ENCODE data around the gene PRKCE. TPM values are rescaled to one million over a fixed set of nuclear protein-coding genes. Genes with fewer than 3 reads are reported as not detected.

PRKCE gene
- total RNA-seq, 1 experiment from 2014 or later, result 14.8 TPM

DNA sequence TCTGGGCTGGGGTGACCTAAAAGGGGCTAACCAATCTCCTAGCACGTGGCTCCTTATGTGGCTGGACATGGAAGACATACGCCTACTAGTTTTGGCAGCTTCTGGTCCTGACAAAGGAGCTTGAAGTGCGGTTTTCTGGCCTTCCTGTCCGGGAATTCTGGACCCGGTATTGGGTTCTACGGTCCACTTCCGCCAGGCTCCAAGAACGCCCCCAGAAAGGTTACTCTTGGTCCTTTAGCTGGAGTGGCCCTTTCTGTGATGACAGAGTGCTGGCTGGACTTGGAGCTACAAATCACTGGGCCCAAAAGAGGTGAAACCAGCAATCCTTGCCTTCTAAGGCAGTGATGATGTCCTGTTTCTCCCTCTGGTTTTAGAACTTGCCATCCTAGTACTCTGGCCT is 481.5 kb downstream of the PRKCE start:
- H3K27me3 ChIP-seq (ENCODE audit: insufficient read depth, low read length), result no peaks in the 10 kb centered on the region
- no peaks in the 10 kb centered on the region for H3K4me1 ChIP-seq (ENCODE audit: control insufficient read depth in 1 of 2, insufficient read depth in 2 of 2, low read length in 2 of 2)
- H3K27ac ChIP-seq (ENCODE audit: low read depth, low read length), result no peak overlapping the region
- TF ChIP-seq, protein P1, sequence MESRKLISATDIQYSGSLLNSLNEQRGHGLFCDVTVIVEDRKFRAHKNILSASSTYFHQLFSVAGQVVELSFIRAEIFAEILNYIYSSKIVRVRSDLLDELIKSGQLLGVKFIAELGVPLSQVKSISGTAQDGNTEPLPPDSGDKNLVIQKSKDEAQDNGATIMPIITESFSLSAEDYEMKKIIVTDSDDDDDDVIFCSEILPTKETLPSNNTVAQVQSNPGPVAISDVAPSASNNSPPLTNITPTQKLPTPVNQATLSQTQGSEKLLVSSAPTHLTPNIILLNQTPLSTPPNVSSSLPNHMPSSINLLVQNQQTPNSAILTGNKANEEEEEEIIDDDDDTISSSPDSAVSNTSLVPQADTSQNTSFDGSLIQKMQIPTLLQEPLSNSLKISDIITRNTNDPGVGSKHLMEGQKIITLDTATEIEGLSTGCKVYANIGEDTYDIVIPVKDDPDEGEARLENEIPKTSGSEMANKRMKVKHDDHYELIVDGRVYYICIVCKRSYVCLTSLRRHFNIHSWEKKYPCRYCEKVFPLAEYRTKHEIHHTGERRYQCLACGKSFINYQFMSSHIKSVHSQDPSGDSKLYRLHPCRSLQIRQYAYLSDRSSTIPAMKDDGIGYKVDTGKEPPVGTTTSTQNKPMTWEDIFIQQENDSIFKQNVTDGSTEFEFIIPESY (IDR thresholded peaks at IDR 0.05; ENCODE audit: extremely low read depth, insufficient replicate concordance, low read length), result no peak
- TF ChIP-seq SRF (IDR thresholded peaks at IDR 0.05; ENCODE audit: low read depth) (no peak), CEBPB (IDR thresholded peaks at IDR 0.05; ENCODE audit: low read depth) (no peak), SIN3A (IDR thresholded peaks at IDR 0.05; ENCODE audit: low read depth) (no peak), FOSL1 (IDR thresholded peaks at IDR 0.05; ENCODE audit: low read depth) (no peak), ZNF274 (IDR thresholded peaks at IDR 0.05; ENCODE audit: low read depth, low read length) (no peak), POLR2AphosphoS5 (IDR thresholded peaks at IDR 0.05; ENCODE audit: low read depth, low read length) (no peak), TCF7L2 (IDR thresholded peaks at IDR 0.05; ENCODE audit: borderline replicate concordance, extremely low read depth, insufficient read depth, insufficient read length) (no peak), SP1 (IDR thresholded peaks at IDR 0.05; ENCODE audit: low read depth) (no peak), CBX3 (IDR thresholded peaks at IDR 0.05; ENCODE audit: low read depth) (no peak)
- TF ChIP-seq, protein P2, sequence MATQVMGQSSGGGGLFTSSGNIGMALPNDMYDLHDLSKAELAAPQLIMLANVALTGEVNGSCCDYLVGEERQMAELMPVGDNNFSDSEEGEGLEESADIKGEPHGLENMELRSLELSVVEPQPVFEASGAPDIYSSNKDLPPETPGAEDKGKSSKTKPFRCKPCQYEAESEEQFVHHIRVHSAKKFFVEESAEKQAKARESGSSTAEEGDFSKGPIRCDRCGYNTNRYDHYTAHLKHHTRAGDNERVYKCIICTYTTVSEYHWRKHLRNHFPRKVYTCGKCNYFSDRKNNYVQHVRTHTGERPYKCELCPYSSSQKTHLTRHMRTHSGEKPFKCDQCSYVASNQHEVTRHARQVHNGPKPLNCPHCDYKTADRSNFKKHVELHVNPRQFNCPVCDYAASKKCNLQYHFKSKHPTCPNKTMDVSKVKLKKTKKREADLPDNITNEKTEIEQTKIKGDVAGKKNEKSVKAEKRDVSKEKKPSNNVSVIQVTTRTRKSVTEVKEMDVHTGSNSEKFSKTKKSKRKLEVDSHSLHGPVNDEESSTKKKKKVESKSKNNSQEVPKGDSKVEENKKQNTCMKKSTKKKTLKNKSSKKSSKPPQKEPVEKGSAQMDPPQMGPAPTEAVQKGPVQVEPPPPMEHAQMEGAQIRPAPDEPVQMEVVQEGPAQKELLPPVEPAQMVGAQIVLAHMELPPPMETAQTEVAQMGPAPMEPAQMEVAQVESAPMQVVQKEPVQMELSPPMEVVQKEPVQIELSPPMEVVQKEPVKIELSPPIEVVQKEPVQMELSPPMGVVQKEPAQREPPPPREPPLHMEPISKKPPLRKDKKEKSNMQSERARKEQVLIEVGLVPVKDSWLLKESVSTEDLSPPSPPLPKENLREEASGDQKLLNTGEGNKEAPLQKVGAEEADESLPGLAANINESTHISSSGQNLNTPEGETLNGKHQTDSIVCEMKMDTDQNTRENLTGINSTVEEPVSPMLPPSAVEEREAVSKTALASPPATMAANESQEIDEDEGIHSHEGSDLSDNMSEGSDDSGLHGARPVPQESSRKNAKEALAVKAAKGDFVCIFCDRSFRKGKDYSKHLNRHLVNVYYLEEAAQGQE (IDR thresholded peaks at IDR 0.05; ENCODE audit: low read depth), result no peak
- TF ChIP-seq, protein P3, sequence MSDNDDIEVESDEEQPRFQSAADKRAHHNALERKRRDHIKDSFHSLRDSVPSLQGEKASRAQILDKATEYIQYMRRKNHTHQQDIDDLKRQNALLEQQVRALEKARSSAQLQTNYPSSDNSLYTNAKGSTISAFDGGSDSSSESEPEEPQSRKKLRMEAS (IDR thresholded peaks at IDR 0.05), result no peak
- H3K9me3 ChIP-seq (ENCODE audit: control insufficient read depth in 1 of 2, insufficient read depth in 1 of 2, low read depth in 1 of 2, low read length in 2 of 2), result no peaks in the 10 kb centered on the region
- no peaks in the 10 kb centered on the region for H3K79me2 ChIP-seq (ENCODE audit: insufficient read depth, low read length)
- RAD21 ChIA-PET (ENCODE audit: low non-redundant PET in 1 of 2, low total read pairs in 2 of 2, uncharacterized antibody in 2 of 2, unreplicated experiment in 2 of 2), result no interaction called here
- H3K4me2 ChIP-seq (ENCODE audit: low read length), result no peak overlapping the region
- no TSS peak for BruUV-seq (replicated peaks)
- H3K9me2 ChIP-seq (ENCODE audit: insufficient read depth), result no peaks in the 10 kb centered on the region
- no peak overlapping the region for H3K4me3 ChIP-seq (replicated peaks in 1 of 2; ENCODE audit: low read depth in 1 of 2, low read length in 2 of 2)
- intact Hi-C loops (cut with micrococcal nuclease), result no loop called here
- H2AFZ ChIP-seq (ENCODE audit: low read depth, low read length, poor library complexity, severe bottlenecking), result no peak overlapping the region
- H4K20me1 ChIP-seq (ENCODE audit: insufficient read depth), result no peaks in the 10 kb centered on the region
- no peak for ATAC-seq
- H3K36me3 ChIP-seq (ENCODE audit: control insufficient read depth in 1 of 2, insufficient read depth in 2 of 2, low read length in 2 of 2), result no peaks in the 10 kb centered on the region
- POLR2A ChIA-PET, result no interaction called here
- no peak for DNase-seq (ENCODE audit: low read depth, low spot score)
- no peak overlapping the region for H3K9ac ChIP-seq (ENCODE audit: low read length)
- CTCF ChIA-PET, result no interaction called here
